Psoas muscle (tissue), 8 donors: ENCODE data around the gene TRIM27. TPM values are rescaled to one million over a fixed set of nuclear protein-coding genes. Genes with fewer than 3 reads are reported as not detected.
A peak's percentile ranks its signal among the peaks of the same experiment; 100 is the strongest.

Source experiments
- ATAC-seq, 4 donors: fragments of 200-7000 bp; cut with Tn5 transposase; one replicate each; pipeline ENCODE4 v1.9.1; 2020; ENCODE audit warnings: moderate library complexity in 3 of 4, mild to moderate bottlenecking in 2 of 4
- DNase-seq, 2 donors: peaks; one replicate each; pipeline ENCODE4 v3.0.0-alpha.2; 2020
- H3K27ac ChIP-seq: fragments of 200-600 bp; one replicate; pipeline ENCODE4 v1.8.0; 2022
- H3K27me3 ChIP-seq, 3 donors: fragments of 200-600 bp in 1 of 3; one replicate each; pipeline versions ENCODE4 v1.6.1 to v1.8.0; 2013 to 2022; ENCODE audit warnings: low read length in 2 of 3, mild to moderate bottlenecking in 2 of 3, moderate library complexity in 1 of 3; ENCODE audit not compliant: insufficient read depth in 3 of 3
- H3K36me3 ChIP-seq, 2 donors: fragments of 200-600 bp in 1 of 2; one replicate each; pipeline versions ENCODE4 v1.6.1 to v1.8.0; 2013 to 2022; ENCODE audit warnings: low read depth in 1 of 2, mild to moderate bottlenecking in 1 of 2, moderate library complexity in 1 of 2; ENCODE audit not compliant: insufficient read depth in 1 of 2
- H3K4me1 ChIP-seq: fragments of 200-600 bp; one replicate; pipeline ENCODE4 v1.8.0; 2022
- H3K4me3 ChIP-seq: fragments of 200-600 bp; one replicate; pipeline ENCODE4 v1.8.0; 2022; ENCODE audit warnings: mild to moderate bottlenecking
- H3K9me3 ChIP-seq: fragments of 200-600 bp; one replicate; pipeline ENCODE4 v1.8.0; 2022
- CTCF ChIP-seq: fragments of 200-600 bp; IDR thresholded peaks from one replicate; pipeline ENCODE4 v1.8.0; 2022; ENCODE audit warnings: antibody characterized with exemption
- WGBS, 3 donors: extraction: QIAGEN DNeasy Blood & Tissue Kit; methylation state at CpG; one replicate each; pipeline versions ENCODE4 v1.1.6 to v1.1.7; 2013; 5-methylcytosine and 5-hydroxymethylcytosine counted together
- intact Hi-C, 2 donors: fragments of 100-400 bp; cut with DNase I; formaldehyde crosslinking; loops; one replicate each; pipeline versions ENCODE4 v1.11.0 to v1.14.2; 2022
- polyA plus RNA-seq, 3 donors: library from polyadenylated mRNA; stranded (reverse); fragments of 200-250 nt; gene quantifications; one replicate each; pipeline ENCODE4 v1.2.3, GENCODE V29; 2013
- total RNA-seq, 4 donors: library from RNA; stranded (reverse); fragmentation: NEBNext Ultra II Directional in 2 of 4; extraction: Animal tissue kit (Norgen Biotek cat#: 25700) in 2 of 4; gene quantifications; one replicate each; pipeline versions ENCODE4 v1.2.1 to v1.2.4, GENCODE V29; 2021 to 2023
- donor health status: healthy with polysubstance abuse.
- donor health status: DM: no; HTN: no; CAD: no; lungs with moderate emphysema.
- donor health status: Bipolar disorder and iron deficiency.
- donor health status: healthy.
- donor health status: DM: yes; HTN: yes; CAD: no.
- donor health status: DM: no; HTN: no; CAD: no.
- donor health status: DM: no; HTN: no; CAD: no.
- donor health status: DM: yes; HTN: yes; CAD: no.

TRIM27 gene
- total and polyA plus RNA-seq, 7 donors = 15.0 to 42.8 (median 23.7) TPM

DNA sequence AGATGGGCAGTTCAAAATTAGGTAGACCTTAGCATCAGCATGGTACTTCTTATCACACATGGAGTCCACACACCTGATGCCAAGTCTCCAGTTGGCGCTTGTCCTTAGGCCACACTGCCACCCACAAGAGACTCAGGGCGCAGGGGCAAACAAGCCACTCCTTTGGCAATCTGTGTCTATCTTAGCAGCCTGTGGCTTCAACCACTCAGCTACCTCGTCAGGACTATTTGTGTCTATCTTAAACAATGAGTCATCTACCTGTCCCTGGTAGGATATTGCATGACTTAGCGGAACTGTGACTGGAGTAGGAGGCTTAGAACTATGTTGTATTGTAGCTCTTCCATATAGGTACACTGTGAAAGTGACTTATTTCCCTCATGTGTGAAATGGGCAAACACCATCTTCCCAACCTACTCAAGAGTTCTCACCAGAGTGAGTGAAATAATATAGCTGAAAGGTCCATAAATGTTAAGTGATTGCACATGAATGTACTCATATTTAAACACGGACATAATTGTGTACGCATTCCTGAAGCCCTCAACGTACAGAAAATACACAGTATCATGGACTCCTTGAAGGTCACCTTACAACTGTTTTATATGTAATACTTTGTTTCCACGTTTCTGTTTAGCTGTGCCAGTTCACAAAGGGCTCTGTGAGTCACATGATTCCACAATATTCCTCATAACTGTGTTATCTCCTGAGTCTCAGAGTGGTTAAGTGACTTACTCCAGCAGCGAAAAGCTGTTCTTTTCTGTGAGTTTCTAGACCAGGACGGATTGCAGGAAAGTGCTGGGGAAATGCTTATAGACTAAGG, 1.6 kb downstream of the TRIM27 start:
- H3K9me3 ChIP-seq = no peaks in the 10 kb centered on the region
- intact Hi-C loops = no loop called here
- peaks cover 15% of the 10 kb centered on the region for H3K4me1 ChIP-seq
- H3K4me3 ChIP-seq = peak overlapping the region; percentile 85
- H3K27ac ChIP-seq = peak overlapping the region; percentile 98
- H3K27me3 ChIP-seq = no peaks in the 10 kb centered on the region
- peaks cover 15 to 47% of the 10 kb centered on the region in 2 donors for H3K36me3 ChIP-seq
- WGBS, 3 donors = 44 to 48% (median 45%) methylated on average over 10 of the region's 10 CpGs
- ATAC-seq (peak; percentile 5 to 44 (median 40)), DNase-seq (no peak)
- no peak for TF ChIP-seq CTCF

- H3K36me3 ChIP-seq = peaks cover 20 to 66% of the 10 kb centered on the region in 2 donors
- no peak overlapping the region for H3K27ac ChIP-seq
- H3K9me3 ChIP-seq = no peaks in the 10 kb centered on the region
- peaks cover 15% of the 10 kb centered on the region for H3K4me1 ChIP-seq
- DNase-seq (no peak), ATAC-seq (no peak)
- no peaks in the 10 kb centered on the region for H3K27me3 ChIP-seq
- TF ChIP-seq CTCF = no peak
- intact Hi-C loops = no loop called here
- WGBS, 3 donors = 95 to 96% (median 96%) methylated on average over 1 of the region's 1 CpG
- no peak overlapping the region for H3K4me3 ChIP-seq
These were observed 3.5 kb downstream of the TRIM27 start for GRCh38 chr6:28920281-28920680.

- H3K9me3 ChIP-seq = no peaks in the 10 kb centered on the region
- no peak for TF ChIP-seq CTCF
- peaks cover 21 to 100% of the 10 kb centered on the region in 2 donors for H3K36me3 ChIP-seq
- H3K4me3 ChIP-seq = no peak overlapping the region
- DNase-seq (no peak), ATAC-seq (no peak)
- no peaks in the 10 kb centered on the region for H3K27me3 ChIP-seq
- WGBS, 3 donors = 89 to 91% (median 91%) methylated on average over 2 of the region's 2 CpGs
- intact Hi-C loops = no loop called here
- H3K4me1 ChIP-seq = no peaks in the 10 kb centered on the region
- no peak overlapping the region for H3K27ac ChIP-seq
These were observed 8.8 kb downstream of the TRIM27 start for GRCh38 chr6:28914941-28915340.

- ATAC-seq = no peak
- no peak for TF ChIP-seq CTCF
- Histone ChIP-seq H3K4me3 (no peak overlapping the region), H3K4me1 (no peaks in the 10 kb centered on the region), H3K36me3 (peaks cover 20 to 100% of the 10 kb centered on the region in 2 donors), H3K27me3 (no peaks in the 10 kb centered on the region), H3K27ac (no peak overlapping the region), H3K9me3 (no peaks in the 10 kb centered on the region)
- DNase-seq = no peak
- WGBS, 3 donors = 78 to 90% (median 80%) methylated on average over 3 of the region's 3 CpGs
- intact Hi-C loops = no loop called here
These were observed 12.7 kb downstream of the TRIM27 start for GRCh38 chr6:28910901-28911690.
